DND-41 (cell line): ENCODE data around the gene KRTAP4-7.
"Not testable (repeated sequence)": the region's sequence is repeated elsewhere in the genome, so short reads cannot be mapped to it uniquely, and the experiment has no call there.

Experiments used
- ATAC-seq: fragments of 200-7000 bp; cut with Tn5 transposase; 3 replicates; pipeline ENCODE4 v1.9.1; 2021; ENCODE audit warnings: low read depth; ENCODE audit not compliant: insufficient read depth
- DNase-seq: peaks from one replicate; pipeline ENCODE4 v3.0.0-alpha.2; 2020
- H2AFZ ChIP-seq: 2 replicates; pipeline ENCODE4 v1.6.0; 2012; ENCODE audit warnings: low read depth, low read length
- H3K27ac ChIP-seq: 2 replicates; pipeline ENCODE4 v1.5.1; 2012; ENCODE audit warnings: low read length, inconsistent platforms
- H3K27me3 ChIP-seq: fragments of 200-600 bp; sonication (generic); 2 replicates; pipeline ENCODE4 v1.6.0; 2012; ENCODE audit warnings: low read length, mild to moderate bottlenecking, inconsistent platforms; ENCODE audit not compliant: insufficient read depth, poor library complexity
- H3K36me3 ChIP-seq: 2 replicates; pipeline ENCODE4 v1.5.1; 2012; ENCODE audit warnings: low read length, inconsistent platforms; ENCODE audit not compliant: insufficient read depth
- H3K4me1 ChIP-seq: 2 replicates; pipeline ENCODE4 v1.5.1; 2012; ENCODE audit warnings: mild to moderate bottlenecking, low read length; ENCODE audit not compliant: insufficient read depth
- H3K4me2 ChIP-seq: 2 replicates; pipeline ENCODE4 v1.6.0; 2012; ENCODE audit warnings: mild to moderate bottlenecking, moderate library complexity, low read length, inconsistent platforms; ENCODE audit not compliant: insufficient read depth
- H3K4me3 ChIP-seq, 2 experiments: fragments of 200-600 bp in 1 of 2; shearing (Covaris generic) in 1 of 2; 2 replicates each; pipeline ENCODE4 v1.5.1; 2012 to 2016; ENCODE audit warnings: inconsistent platforms in 2 of 2, low read length in 2 of 2, mild to moderate bottlenecking in 2 of 2, low read depth in 1 of 2, moderate library complexity in 1 of 2
- H3K79me2 ChIP-seq: 2 replicates; pipeline ENCODE4 v1.6.0; 2012; ENCODE audit warnings: low read length, inconsistent platforms; ENCODE audit not compliant: insufficient read depth
- H3K9ac ChIP-seq: 2 replicates; pipeline ENCODE4 v1.6.0; 2012; ENCODE audit warnings: low read depth, mild to moderate bottlenecking, inconsistent platforms, low read length, moderate library complexity
- H3K9me3 ChIP-seq: 2 replicates; pipeline ENCODE4 v1.5.1; 2012; ENCODE audit warnings: low read length, moderate library complexity, mild to moderate bottlenecking, inconsistent platforms; ENCODE audit not compliant: insufficient read depth, severe bottlenecking
- H4K20me1 ChIP-seq: 2 replicates; pipeline ENCODE4 v1.6.0; 2012; ENCODE audit warnings: low read length; ENCODE audit not compliant: insufficient read depth
- CTCF ChIP-seq: IDR thresholded peaks from 2 replicates; pipeline ENCODE4 v1.5.1; 2012; ENCODE audit warnings: borderline replicate concordance, low read length, moderate library complexity, mild to moderate bottlenecking; ENCODE audit not compliant: poor library complexity, severe bottlenecking; ENCODE audit errors: extremely low read depth
- EZH2 ChIP-seq: IDR thresholded peaks from 3 replicates; pipeline ENCODE4 v1.6.1; 2012; ENCODE audit warnings: borderline replicate concordance, low read depth, mild to moderate bottlenecking, moderate library complexity, low read length, inconsistent platforms; ENCODE audit not compliant: severe bottlenecking

KRTAP4-7 gene

GRCh38 chr17:41073676-41074075 lies 10.3 kb upstream of the KRTAP4-7 start:
- no peak for ATAC-seq
- no peaks in the 10 kb centered on the region for H3K4me1 ChIP-seq
- no peak overlapping the region for H3K4me2 ChIP-seq
- DNase-seq, result no peak
- no peak for TF ChIP-seq EZH2
- no peak for TF ChIP-seq CTCF
- H3K9me3 ChIP-seq, result no peaks in the 10 kb centered on the region
- no peak overlapping the region for H3K9ac ChIP-seq
- H3K27ac ChIP-seq, result no peak overlapping the region
- no peaks in the 10 kb centered on the region for H3K36me3 ChIP-seq
- no peaks in the 10 kb centered on the region for H3K79me2 ChIP-seq
- no peak overlapping the region for H2AFZ ChIP-seq
- H3K27me3 ChIP-seq, result peaks cover 9% of the 10 kb centered on the region
- no peak overlapping the region for H3K4me3 ChIP-seq
- no peaks in the 10 kb centered on the region for H4K20me1 ChIP-seq

DNA sequence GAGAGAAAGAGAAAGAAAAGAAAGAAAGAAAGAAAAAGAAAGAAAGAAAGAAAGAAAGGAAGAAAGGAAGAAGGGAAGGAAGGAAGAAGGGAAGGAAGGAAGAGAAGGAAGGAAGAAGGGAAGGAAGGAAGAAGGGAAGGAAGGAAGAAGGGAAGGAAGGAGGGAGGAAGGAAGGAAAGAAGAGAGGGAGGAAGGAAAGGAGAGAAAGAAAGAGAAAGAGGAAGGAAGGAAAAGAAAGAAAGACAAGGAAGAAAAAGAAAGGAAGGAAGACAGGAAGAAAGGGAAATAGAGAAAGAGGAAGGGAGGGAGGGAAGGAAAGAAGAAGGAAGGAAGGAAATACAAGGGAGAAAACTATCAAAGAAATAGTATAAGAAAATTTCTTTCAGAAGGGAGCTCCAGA lies 7.2 kb upstream of the KRTAP4-7 start:
- no peak overlapping the region for H3K4me3 ChIP-seq
- H3K9ac ChIP-seq, result no peak overlapping the region
- H3K36me3 ChIP-seq, result no peaks in the 10 kb centered on the region
- no peaks in the 10 kb centered on the region for H3K79me2 ChIP-seq
- DNase-seq (no peak), ATAC-seq (no peak)
- no peak overlapping the region for H3K4me2 ChIP-seq
- no peaks in the 10 kb centered on the region for H3K4me1 ChIP-seq
- H3K27ac ChIP-seq, result no peak overlapping the region
- H3K9me3 ChIP-seq, result no peaks in the 10 kb centered on the region
- H4K20me1 ChIP-seq, result no peaks in the 10 kb centered on the region
- peaks cover 8% of the 10 kb centered on the region for H3K27me3 ChIP-seq
- no peak overlapping the region for H2AFZ ChIP-seq
- TF ChIP-seq CTCF, result no peak
- no peak for TF ChIP-seq EZH2

GRCh38 chr17:41082626-41083025 lies 1.3 kb upstream of the KRTAP4-7 start:
- DNase-seq, result no peak
- H3K4me2 ChIP-seq, result no peak overlapping the region
- no peak for TF ChIP-seq CTCF
- no peak for TF ChIP-seq EZH2

GRCh38 chr17:41083427-41083826 lies 523 bp upstream of the KRTAP4-7 start:
- not testable (repeated sequence) for H3K9me3 ChIP-seq, H2AFZ ChIP-seq, H3K4me2 ChIP-seq, H3K27me3 ChIP-seq, H3K4me3 ChIP-seq, ATAC-seq, DNase-seq, H3K36me3 ChIP-seq, H3K4me1 ChIP-seq, H3K27ac ChIP-seq, H4K20me1 ChIP-seq, H3K9ac ChIP-seq, H3K79me2 ChIP-seq

More at GRCh38 chr17:41082626-41083025, 1.3 kb upstream of the KRTAP4-7 start:
- no peaks in the 10 kb centered on the region for H3K4me1 ChIP-seq
- H4K20me1 ChIP-seq, result no peaks in the 10 kb centered on the region
- no peaks in the 10 kb centered on the region for H3K27me3 ChIP-seq
- H3K27ac ChIP-seq, result no peak overlapping the region
- no peak overlapping the region for H2AFZ ChIP-seq
- H3K4me3 ChIP-seq, result no peak overlapping the region
- no peaks in the 10 kb centered on the region for H3K79me2 ChIP-seq
- H3K36me3 ChIP-seq, result no peaks in the 10 kb centered on the region
- H3K9ac ChIP-seq, result no peak overlapping the region
- H3K9me3 ChIP-seq, result no peaks in the 10 kb centered on the region
- no peak for ATAC-seq

GRCh38 chr17:41088760-41089352 lies 4.9 kb downstream of the KRTAP4-7 start:
- not testable (repeated sequence) for H3K9me3 ChIP-seq, H3K27ac ChIP-seq, H2AFZ ChIP-seq, H4K20me1 ChIP-seq, ATAC-seq, DNase-seq, H3K4me3 ChIP-seq, H3K4me1 ChIP-seq, H3K36me3 ChIP-seq, H3K79me2 ChIP-seq, H3K9ac ChIP-seq, H3K27me3 ChIP-seq, H3K4me2 ChIP-seq
